Activated T-cell treated with anti-CD3 and anti-CD28 coated beads, Interleukin-2, amount 50 U/mL, for 1 hour (primary cell): ENCODE data around the gene LIMK1.
"Not testable (repeated sequence)": the region's sequence is repeated elsewhere in the genome, so short reads cannot be mapped to it uniquely, and the experiment has no call there.

Experiments
- DNase-seq: peaks from one replicate; pipeline ENCODE4 v3.0.0-alpha.2; 2020

Gene LIMK1

DNA sequence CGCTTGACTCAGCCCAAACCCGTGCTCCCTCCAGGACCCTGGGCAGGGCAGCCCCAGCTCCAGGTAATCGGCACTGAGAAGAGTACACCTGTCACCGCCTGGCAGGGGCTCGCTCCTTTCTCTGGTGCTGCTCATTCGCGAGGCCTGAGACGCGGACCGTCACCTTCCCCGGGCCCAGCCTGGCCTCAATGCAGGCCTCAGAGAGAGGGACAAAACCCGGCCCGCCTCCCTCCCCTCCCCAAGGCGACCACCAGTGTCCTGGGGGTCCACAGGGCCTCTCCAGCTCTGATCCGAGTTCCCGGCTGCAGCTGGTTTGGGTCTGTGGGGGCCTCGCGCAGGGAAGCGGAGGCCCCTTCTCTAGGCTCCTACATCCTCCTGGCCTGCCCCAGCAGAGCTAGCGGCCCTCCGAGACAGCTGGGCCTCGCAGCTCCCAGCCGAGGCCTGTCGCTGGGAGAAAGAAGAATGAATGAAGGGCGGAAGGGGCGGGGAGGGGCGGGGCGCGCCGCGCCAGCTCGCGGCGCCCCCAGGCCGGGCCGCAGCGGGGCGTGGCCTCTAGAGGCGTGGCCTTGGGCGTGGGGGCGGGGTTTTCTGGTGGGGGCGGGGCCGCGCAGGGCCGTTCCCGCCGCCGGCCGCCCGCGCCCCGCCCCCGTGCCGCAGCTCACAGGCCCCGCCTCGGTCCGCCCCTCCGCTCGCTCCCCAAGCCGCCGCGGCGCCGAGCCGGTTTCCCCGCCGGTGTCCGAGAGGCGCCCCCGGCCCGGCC lies at the start of gene LIMK1:
TSS of gene LIMK1 (plus strand) at position 688 of the 760 bp plus-strand sequence. CDS start 187 bp downstream, outside the sequence.
- DNase-seq: peak; percentile 90

DNA sequence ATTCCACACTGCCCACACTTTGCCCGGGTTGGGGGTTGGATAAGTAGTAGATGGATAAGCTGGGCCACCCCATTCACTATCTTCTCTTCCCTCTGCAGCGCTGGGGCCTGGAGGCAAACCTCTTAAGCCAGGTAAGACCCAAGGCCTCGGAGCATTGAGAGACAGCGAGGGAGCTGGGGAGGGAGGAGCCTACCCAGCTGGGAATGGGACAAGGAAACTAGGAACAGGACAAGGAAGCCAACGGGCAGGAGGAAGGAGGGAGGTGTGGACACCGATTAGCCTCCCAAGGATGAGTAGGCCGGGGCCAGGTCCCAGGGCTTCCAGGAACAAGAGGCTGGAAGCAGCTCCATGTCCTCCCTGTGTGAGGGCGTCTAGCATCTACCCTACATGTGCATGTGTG lies 46.0 kb upstream of the LIMK1 start:
- no peak for DNase-seq

DNA sequence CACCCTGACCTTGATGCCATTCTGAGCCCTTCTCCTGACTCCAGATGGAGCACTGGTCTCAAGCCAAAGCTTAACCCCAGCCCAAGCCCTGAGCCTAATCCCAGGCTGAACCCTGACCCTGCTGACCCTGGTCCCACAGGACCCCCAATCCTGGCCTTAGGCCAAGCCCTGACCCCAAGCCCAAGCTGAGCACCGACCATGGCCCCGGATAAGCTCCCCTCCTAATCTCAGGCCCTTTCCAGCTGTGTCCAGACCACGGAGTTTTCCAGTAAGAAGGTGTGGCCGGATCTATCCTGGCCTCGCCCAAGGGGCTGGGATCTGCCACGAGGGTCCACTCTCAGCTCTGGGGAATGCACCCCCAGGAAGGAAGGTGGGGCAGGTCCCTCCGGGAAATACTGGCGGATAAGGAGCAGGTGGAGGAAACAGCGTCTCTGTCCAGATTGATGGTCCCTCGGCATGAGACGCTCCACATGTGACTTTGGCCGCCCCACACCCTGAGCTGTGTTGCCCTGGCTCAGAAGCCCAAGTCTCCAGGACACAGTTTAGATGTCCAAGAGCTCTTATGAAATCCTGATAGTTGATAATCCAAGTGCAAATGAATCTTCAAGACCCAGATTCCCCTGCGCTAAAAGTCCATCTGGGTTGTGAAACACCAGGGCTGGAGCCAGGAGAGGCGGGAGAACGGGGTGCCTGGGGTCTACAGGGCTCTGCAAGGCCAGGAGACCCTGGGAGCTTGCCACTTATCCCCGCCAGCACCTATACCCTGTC lies 45.2 kb upstream of the LIMK1 start:
- no peak for DNase-seq

DNA sequence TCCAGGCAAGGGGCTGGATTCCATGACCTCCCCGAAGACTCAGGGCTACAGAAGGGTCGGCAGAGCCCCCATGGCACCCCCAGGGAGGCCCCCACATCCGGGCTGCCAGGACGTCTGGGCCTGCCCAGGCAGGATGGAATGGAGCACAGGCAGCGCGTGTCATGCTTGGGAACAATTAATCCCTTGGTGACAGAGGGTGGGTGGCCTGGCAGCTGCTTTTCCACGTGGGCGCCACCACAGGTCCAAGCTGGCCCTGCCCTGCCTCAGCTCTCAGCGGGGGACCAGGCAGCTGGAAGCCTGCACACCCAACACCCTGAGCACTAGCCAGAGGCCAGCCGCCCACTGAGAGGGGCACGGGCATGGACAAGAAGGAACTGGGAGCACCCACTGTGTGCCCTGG lies 44.3 kb upstream of the LIMK1 start:
- no peak for DNase-seq

DNA sequence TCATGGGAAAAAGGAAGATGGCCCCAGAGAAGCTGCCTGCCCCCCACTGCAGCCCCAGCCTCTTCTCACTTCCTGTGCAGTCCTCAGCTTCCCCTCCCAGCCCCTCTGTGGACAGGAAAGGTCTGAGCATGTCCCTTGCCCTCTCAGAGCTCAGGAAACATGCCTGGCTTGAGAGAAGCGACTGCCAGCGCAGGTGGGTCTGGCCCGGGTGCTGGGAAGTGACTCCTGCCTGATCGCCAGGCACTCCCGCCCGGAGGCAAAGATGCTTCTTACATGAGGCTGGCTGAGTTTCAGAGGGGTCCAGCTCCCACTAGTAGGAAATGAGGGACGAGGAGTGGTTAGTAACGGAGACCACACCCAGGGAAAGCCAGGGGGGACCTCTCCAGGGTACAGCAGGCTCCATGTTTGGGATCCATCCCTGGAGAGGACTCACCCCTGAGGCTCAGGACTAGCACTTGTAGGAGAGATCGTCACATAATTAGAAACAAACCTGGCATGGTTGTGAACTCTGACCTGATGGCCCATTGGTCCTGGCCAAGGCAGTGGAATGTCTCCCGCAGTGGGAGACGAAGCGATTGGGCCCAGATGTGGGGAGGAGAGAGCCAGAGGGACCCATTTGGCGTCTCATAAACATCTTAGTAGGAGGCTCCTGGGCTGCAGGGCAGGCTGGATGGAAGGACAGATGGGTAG lies 43.4 kb upstream of the LIMK1 start:
- DNase-seq: no peak

DNA sequence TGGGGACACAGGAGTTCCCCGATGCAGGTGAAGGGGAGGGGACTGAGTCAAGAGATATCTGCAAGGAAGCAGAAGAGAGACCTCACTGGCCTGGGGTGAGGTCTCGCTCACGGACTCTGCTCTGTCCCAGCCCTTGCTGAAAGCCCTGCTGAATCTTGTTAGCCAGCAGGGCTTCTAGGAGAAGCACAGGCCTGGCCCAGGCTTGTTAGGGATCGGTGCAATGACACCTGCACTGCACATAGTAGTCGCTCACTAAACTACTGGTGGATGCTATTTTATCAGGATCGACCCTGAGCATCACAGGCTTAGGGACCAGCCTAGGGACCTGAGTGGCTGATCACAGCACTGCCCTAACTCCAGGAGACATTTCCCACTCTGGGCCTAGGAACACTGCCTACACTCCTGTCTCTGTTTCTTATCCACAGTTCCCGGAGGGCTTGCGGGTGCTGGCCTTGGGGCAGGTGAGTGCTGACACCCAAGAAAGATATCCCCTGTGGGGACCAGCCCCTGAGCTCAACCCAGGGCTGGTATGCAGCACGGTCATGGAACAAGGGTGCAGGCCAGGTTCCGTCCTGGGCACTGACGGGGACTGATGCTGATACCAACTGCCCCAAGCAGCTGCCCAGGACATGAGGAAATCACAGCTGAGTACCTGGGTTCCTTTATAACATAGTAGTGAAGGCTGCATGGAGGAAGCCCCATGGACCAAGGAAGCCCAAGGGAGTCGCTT lies 42.6 kb upstream of the LIMK1 start:
- DNase-seq: no peak

DNA sequence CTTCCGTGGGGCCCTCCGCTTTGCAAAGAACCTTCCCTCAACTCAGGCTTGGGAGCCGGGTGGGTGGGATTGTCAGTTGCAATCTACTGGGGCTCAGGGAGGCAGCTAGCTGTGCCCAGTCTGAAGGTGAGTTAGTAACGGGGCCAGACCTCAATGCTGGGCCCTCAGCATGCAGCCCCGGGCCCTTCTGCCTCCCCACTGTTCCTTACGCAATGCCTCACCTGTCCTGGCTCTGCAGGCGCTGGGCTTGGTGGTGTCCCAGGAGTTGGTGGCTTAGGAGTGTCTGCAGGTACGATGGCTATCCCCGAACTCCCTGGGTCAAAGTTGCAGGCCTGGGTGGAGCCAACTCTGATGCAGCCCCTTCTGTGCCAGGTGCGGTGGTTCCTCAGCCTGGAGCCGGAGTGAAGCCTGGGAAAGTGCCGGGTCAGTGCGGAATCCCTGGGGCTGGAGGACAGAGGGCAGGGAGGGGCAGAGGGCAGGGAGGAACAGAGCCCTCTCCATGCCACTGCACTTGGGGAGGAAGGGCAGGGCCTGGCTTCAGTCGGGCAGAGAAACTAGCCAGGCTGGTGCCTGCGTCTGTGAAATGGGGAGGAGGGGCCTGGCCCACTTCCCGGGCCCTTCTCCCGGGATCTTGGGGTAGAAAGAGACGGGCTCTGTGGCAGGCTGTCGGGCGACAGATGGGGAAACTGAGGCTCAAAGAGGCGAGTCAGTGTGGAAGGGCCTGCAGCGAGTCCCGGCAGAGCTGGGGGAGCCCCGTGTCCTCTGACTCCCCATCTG lies 40.7 kb upstream of the LIMK1 start:
- no peak for DNase-seq

DNA sequence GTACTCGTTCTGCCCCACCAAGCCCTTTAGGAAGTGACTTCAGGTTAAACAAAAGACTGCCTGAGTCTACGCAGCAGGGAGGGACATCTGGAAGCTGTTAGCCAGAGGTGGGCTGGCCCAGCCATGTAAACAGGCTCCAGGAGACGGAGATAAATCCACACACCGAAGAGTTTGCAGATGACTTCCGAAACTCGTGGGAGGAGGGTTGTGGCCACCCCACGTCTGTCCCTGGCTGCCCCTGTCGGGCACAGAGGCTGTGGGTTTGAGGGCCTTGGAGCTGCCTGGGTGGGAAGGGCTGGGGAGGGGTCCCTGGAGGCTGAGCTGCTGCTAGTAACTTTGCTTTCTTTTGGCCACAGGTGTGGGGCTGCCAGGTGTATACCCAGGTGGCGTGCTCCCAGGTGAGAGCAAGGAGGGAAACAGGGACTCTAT lies 40.1 kb upstream of the LIMK1 start:
- DNase-seq: no peak

DNA sequence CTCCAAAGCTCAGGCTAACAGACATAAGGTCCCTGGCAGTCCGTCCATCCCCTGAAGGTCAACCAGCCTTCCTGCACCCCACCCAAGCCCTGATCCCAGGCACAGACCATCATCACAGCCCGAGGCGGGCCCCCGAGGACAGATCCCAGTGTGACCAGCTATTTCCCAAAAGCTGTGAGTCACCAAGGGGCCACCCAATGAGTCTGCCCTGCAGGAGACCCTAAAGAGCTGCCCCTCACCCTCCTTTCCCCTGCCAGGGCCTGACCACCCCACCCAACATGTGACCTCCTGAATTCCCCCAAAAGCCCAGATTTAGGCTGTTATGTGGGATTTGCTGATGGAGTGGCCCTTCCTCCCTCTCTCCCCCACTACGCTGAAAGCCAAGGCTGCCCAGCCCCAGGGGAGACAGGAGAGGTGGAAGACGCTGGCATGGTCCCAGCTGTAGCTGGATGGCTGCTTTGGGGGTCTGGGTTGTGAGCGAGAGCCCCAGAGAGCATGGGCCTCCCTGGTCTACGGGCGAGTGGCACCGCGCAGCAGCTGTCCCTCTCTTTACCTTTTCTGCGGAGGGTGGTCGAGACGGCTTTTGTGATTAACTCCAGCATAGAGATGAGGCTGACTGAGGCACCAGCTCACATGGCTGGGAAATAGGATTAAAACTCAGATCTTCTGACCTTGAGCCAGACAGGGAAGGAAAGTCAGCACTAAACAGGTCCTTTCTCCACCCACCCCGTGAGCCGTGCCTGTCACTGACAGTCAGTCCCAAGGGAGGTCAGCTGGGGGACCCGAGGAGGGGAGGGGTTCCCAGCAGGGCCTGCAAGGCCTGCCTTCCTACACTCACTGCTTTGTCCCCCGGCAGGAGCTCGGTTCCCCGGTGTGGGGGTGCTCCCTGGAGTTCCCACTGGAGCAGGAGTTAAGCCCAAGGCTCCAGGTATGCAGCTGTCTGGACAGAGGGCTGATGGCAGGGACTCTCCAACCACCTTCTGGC lies 38.9 kb upstream of the LIMK1 start:
- DNase-seq: no peak

DNA sequence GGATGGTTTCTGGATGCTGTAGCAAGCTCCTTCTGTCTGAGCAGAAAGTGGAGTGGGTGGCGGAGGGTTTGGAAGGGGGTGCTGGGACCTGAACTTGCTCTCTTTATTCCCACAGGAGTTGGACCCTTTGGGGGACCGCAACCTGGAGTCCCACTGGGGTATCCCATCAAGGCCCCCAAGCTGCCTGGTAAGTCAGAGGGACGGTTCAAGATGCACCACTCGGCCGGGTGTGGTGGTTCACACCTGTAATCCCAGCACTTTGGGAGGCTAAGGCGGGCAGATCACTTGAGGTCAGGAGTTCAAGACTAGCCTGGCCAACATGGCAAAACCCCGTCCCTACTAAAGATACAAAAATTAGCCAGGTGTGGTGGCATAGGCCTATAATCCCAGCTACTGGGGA lies 37.0 kb upstream of the LIMK1 start:
- not testable (repeated sequence) for DNase-seq

DNA sequence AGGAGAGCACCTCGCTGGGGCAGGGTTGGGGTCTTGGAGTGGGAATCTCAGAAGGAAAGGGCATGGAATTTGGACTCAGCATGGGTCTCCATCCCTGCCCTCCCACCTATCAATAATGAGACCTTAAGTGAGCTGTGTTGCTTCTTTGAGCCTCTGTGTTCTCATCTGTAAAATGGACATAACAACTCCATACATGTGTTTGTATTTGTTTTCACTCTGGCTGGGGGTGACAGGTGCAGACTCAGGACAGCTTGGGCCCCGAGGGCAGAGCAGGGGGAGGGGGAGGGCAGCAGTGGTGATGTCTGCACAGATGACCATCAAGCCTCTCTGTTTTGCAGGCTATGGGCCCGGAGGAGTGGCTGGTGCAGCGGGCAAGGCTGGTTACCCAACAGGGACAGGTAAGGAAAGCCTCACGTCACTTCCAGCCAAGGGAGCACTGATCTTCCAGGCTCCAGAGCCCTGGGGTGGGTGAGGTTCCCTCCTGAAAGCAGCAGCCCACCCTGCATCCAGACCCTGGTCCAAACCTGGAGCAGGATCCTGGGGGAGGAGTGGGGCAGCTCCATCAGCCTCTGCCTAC lies 35.7 kb upstream of the LIMK1 start:
- DNase-seq: no peak

DNA sequence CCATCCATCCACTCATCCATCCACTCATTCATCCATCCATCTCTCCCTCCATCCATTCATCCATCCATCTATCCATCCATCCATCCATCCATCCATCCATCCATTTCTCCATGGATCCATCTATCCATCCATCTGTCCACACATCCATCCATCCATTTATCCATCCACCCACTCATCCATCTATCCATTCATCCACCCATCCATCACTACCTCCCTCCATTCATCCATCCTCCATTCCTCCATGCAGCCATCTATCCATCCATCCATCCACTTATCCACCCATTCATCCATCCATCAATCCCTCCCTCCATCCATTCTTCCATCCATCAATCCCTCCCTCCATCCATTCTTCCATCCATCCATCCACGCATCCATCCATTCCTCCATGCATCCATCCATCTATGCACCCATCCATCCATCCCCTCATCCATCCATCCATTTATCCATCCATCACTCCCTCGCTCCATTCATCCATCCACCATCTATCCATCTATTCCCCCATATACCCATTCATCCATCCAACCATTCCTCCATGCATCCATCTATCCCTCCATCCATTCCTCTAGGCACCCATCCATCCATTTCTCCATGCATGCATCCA lies 34.5 kb upstream of the LIMK1 start:
- no peak for DNase-seq

DNA sequence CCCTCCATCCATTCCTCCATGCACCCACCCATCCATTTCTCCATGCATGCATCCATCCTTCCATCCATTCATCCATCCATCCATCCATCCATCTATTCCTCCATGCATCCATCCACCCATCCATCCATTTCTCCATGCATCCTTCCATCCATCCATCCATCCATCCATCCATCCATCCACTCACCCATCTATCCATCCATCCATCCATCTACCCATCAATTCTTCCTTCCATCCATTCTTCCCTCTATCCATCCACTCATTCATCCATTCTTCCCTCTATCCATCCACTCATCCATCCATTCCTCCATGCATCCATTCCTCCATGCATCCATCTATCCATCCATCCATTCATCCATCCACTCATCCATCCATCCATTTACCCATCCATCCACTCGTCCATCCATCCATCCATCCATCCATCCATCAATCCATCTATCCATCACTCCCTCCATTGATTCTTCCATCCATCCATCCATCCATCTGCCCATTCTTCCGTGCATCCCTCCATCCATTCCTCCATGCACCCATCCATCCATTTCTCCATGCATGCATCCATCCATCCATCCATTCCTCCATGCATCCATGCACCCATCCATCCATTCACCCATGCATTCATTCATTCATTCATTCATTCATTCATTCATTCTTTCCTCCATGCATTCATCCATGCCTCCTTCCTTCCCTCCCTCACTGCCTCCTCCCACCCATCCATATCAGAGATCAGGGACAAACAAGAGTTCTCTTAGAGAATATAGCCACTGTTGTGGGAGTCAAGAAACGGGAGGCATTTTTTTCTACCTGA lies 33.4 kb upstream of the LIMK1 start:
- DNase-seq: no peak

DNA sequence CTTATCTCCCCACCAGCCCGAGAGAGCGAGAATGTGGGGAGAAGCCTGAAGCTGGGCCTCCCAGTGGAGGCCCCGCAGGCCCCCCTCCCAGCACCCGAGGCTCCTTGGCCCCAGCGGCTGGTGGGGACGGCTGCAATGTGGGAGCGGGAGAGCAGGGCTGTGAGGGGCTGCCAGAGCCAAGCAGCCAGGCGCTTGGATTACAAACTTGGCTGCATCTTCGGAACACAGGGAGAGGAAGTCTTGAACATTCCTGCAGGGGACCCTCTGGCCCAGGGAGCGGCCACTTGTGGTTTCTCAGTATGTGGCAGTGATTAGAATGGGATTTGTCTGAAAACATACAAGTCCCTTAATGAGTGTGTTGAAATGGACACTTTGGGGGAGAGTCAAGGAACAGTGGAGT lies 32.4 kb upstream of the LIMK1 start:
- no peak for DNase-seq

DNA sequence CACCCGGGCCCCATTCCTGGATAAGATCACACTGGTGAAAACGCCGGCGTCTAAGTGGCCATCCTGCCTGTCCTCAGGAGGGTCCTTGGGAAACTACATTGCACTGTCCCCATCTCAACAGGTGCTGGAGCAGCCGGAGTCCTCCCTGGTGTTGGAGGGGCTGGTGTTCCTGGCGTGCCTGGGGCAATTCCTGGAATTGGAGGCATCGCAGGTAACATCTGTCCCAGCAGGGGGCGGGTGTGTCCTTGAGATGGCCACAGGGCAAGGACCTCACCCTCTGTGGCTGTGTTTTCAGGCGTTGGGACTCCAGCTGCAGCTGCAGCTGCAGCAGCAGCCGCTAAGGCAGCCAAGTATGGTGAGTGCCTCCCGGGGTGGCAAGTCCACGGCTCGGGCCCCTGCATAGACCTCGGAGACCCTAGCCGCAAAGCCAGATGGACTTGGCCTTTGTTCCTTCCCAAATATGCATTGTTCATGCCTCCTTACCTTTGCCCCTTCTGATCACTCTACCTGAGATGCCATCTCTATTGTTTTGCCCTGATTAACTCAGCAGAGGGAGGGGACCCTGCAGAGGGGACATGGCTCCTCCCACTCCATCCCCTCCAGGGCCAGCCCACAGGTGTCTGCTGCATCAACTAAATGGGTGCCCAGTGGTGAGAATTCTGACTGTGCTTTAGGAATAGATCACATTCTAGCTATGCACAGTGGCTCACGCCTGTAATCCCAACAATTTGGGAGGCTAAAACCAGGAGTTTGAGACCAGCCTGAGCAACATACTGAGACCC lies 31.8 kb upstream of the LIMK1 start:
- DNase-seq: no peak

DNA sequence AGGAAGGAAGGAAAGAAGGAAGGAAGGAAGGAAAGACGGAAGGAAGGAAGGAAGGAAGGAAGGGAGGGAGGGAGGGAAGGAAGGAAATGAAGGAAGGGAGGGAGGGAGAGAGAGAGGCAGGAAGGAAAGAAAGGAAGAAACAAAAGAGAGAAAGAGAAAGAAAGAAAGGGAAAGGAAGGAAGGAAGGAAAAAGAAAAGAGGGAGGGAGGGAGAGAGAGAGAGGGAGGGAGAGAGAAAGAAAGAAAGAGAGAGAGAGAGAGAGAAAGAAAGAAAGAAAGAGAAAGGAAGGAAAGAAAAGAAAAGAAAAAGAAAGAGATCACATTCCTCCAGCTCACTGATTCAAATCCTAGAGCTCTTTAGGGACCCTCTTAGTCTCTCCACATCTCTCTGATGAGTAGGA lies 31.0 kb upstream of the LIMK1 start:
- no peak for DNase-seq

DNA sequence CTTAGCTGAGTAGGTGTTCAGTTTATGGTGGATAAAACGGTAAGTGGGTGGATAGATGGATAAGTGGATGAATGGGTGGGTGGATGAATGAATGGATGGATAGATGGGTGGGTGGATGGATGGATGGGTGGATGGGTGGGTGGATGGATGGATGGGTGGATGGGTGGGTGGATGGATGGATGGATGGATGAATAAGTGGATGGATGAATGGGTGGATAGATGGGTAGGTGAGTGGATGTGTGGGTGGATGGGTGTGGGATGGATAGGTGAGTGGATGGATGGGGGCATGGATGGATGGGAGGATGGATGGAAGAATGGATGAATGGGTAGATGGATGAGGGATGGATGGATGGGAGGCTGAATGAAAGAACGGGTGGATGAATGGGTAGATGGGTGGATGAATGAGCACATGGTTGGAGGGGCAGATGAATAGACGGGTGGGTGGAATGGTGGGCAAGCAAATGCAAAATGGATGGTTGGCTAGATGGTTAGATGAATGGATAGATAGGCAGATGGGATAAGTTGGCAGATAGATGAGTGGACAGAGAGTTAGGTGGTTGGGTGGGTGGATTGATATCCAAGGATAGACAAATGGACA lies 29.9 kb upstream of the LIMK1 start:
- DNase-seq: no peak
